ENCODE results near the gene NCMAP.

NCMAP gene

DNA sequence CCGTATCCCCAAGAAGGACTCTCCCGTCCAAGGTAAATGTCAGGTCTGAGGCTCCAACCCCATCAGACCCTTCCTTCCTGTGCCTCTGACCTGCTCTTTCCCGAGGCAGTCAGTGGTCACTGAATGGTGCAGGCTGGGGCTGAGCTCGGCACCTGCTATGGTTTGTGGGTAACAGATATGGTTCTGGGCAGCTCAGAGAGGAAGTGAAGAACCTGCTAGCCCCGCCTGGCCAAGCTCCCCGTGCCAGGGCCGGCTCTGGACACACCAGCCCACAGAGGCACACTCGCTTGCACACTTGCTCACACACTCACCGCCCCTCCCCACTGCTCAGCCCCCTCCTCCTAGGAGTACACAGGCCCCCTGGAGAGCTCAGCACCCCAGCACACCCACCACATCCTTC lies 16.4 kb downstream of the NCMAP start:
- FAIRE-seq (no peak), DNase-seq (ENCODE audit: insufficient read length, low spot score) (no peak)
- TF ChIP-seq POLR2A (IDR thresholded peaks at IDR 0.05; ENCODE audit: low read depth, low read length) = no peak

DNA sequence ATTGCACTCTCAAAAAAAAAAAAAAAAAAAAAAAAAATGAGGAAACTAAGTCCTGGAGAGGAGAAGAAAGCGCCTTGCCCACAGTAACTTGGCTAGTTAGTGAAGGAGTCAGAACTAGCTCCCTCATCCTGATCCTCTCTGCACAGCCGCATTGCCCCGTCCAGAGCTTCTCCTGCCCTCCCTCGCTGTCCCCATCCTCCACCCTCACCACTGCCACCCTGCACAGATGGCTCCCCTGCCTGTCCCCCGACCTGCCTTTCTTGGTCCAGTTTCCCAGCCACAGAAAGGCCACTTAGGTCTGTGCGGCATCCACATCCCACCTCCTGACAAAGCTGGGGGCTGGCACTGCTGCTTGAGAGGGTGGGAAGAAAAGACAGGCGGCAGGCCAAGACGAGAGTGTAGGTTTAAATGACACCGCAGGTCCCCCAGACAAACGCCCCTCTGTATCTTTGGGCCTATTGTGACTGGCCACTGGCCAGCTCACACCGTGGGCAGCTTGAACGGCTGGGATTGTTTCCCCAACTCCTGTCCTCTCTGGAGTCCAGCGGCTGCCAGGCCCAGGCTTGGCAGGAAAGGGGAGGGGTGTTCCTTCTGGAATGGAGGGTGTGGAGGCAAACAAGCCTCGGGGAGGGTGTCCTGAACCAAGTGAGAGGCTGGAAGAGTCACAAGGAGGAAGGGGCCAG lies 20.2 kb downstream of the NCMAP start:
- no peak for DNase-seq (ENCODE audit: insufficient read length, low spot score)
- no peak for TF ChIP-seq POLR2A (IDR thresholded peaks at IDR 0.05; ENCODE audit: low read depth, low read length)
- FAIRE-seq = no peak

DNA sequence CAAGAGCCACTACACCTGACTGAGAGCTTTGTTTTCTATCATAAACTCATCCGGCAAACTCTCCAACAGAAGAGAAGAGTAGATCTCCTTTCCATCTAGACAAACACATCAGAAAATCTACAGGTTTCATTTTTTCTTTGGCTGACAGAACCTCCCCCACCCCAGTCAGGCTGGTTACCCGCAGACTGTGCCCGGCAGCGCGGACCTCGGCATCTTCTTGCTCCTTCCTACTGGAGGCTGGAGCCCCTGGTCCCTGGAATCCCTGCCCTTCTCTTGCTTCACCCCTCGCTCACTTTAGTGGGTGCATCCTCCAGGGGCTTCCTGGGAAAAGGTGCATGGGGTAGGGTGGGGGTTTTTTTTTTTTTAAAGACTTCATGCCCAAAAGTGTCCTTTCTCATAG lies 23.0 kb downstream of the NCMAP start:
- DNase-seq (ENCODE audit: insufficient read length, low spot score) (no peak), FAIRE-seq (no peak)
- TF ChIP-seq POLR2A (IDR thresholded peaks at IDR 0.05; ENCODE audit: low read depth, low read length) = no peak

DNA sequence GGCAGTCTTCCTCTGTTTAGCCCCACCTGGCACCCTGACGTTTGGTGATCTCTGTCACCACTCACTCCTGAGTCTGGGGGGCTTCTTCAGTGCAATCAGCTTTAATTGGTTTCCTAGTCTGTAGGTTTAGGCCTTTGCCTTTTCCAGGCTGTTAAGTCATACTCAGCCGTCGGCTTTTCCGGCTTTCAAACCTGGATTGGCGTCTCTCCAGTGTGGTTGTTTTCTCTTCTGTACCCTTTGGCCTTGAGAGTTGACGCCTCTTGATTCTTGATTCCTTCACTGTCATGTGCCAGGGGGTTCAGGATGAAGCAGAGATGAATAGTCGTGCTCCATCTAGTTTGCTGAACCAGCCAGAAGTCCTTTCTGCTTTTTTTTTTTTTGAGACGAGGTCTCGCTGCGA lies 24.9 kb downstream of the NCMAP start:
- FAIRE-seq = no peak
- DNase-seq (ENCODE audit: insufficient read length, low spot score) = no peak
- no peak for TF ChIP-seq POLR2A (IDR thresholded peaks at IDR 0.05; ENCODE audit: low read depth, low read length)

DNA sequence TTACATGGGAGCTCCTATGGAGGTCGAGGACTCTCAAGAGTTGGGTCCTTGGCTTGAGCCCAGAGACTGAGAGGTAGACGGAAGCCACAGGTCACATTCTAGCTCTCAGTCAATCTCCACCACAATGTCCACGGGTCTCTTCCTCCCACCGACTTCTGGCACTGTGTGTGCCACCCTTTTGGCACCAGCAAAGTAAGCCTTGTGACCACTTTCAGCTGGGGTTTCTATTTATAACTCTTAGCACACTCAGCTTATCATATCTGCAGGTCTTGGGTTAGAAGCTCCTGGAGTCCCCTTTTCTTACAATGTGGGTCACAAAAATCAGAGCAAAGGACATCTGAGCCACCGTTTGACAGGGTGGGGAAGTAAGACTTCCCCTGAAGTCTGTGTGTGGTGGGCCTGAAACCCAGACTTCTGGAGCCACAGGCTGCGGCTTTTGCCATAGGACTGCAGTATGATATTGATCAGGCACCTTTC lies 28.3 kb downstream of the NCMAP start:
- DNase-seq (ENCODE audit: insufficient read length, low spot score) = no peak
- FAIRE-seq = no peak
- no peak for TF ChIP-seq POLR2A (IDR thresholded peaks at IDR 0.05; ENCODE audit: low read depth, low read length)

DNA sequence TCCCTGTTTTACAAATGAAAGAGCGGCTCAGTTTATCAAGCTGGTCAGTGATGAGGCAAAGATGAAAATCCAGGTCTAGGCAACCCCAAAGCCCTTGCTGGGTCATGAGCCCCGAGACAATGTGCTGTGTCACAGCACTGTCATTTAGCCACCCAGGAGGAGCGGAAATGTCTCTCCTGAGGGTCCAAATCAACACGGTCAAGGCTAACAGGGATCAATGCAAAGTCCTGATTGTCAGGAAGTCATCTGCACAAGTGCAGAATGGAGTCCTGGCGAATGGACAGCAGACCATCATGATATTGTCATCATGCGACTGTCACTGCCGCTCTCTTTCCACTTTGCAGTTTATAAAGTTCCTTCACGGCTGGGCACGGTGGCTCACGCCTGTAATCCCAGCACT lies 30.2 kb downstream of the NCMAP start:
- DNase-seq (ENCODE audit: insufficient read length, low spot score) (no peak), FAIRE-seq (no peak)
- no peak for TF ChIP-seq POLR2A (IDR thresholded peaks at IDR 0.05; ENCODE audit: low read depth, low read length)

DNA sequence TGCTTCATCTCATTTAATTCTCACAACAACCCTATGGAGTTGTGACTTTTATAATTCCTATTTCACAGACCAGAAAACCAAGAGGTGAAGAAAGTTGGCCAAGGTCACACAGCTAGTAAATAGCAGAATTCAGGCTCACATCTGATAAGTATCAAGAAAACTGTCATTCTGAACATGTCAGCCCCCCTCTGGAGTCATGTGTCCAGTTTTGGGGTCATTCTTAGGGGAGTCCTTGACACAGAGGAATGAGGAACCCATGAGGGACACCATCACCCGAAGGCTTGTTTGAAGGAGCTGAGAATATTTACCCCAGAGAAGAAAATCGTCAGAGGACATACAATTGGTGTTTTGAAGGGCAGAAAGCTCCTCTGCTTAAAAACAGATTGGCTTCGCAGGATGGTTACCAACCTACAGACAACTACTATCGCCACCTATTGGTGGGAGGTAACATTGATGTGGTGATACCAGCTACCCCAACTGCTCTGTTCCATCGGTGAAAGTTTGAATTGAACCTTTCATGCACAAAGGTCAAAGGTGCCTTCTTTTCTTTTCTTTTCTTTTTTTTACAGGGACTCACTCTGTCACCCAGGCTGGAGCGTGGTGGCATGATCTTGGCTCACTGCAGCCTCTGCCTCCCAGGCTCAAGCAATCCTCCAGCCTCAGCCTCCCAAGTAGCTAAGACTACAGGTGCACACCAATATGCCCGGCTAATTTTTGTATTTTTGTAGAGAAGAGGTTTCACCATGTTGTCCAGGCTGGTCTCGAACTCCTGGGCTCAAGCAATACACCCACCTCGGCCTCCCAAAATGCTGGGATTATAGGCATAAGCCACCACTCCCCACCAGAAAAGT lies 31.3 kb downstream of the NCMAP start:
- peak; percentile 64 for FAIRE-seq
- no peak for TF ChIP-seq POLR2A (IDR thresholded peaks at IDR 0.05; ENCODE audit: low read depth, low read length)
- peak; percentile 38 for DNase-seq (ENCODE audit: insufficient read length, low spot score)

DNA sequence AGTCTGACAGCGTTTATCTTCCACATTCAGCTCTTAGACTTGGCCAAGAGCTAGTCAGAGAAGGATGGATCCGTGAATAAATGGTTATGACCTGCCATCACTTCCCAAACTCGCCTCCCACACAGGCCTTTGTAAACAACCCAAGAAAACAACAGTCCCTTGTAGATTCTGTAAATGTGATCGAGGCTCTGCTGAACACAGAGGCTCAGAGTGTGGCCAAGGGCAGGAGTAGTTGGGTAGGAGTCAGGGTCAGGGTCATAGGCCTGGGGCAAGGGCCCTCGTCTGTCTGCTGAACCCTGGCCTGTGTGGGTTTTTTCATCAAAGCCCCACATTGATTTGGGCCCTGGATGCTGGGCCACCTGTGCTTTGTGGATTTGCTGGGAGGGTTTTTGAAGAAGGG lies 32.7 kb downstream of the NCMAP start:
- no peak for FAIRE-seq
- TF ChIP-seq POLR2A (IDR thresholded peaks at IDR 0.05; ENCODE audit: low read depth, low read length) = no peak
- DNase-seq (ENCODE audit: insufficient read length, low spot score) = no peak

DNA sequence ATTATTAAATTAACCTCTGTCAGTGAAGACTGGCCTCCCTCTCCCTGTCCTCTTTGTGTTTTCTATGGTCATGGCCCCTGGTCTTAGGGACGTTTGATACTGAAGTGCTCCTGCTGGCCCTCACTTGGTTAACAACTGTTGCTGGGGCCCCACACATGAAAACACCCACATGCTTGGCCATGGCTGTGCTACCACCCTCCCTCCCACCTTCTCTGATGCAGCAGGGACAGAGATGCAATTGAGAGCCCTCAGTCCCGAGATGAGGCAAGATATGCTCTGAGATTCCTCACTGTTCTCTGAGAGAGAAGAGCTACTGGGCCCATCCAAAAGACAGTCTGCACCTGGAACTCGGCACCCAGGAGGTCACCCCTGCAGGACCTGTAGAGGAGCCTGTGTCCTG lies 33.3 kb downstream of the NCMAP start:
- TF ChIP-seq POLR2A (IDR thresholded peaks at IDR 0.05; ENCODE audit: low read depth, low read length) = no peak
- FAIRE-seq = no peak
- DNase-seq (ENCODE audit: insufficient read length, low spot score) = no peak

DNA sequence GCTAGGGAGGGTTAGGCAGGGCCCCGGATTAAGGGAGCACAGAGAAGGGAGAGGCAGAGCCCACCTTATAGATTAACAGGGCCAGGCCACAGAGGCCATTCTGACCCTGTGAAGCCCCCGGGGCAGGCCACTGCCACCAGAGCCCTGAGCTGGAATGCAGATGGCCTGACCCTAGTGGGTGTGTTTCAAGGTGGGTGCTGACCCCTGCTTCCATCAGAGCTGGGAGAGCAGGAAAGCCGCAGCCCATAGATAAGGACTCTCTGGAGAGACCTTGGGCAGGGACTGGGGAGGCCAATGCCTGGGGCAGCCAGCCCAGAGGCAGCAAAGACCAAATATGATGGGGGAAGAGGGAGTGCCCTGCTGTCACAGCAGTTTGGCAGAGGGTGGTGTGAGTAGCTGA lies 35.9 kb downstream of the NCMAP start:
- no peak for TF ChIP-seq POLR2A (IDR thresholded peaks at IDR 0.05; ENCODE audit: low read depth, low read length)
- FAIRE-seq (no peak), DNase-seq (ENCODE audit: insufficient read length, low spot score) (no peak)

DNA sequence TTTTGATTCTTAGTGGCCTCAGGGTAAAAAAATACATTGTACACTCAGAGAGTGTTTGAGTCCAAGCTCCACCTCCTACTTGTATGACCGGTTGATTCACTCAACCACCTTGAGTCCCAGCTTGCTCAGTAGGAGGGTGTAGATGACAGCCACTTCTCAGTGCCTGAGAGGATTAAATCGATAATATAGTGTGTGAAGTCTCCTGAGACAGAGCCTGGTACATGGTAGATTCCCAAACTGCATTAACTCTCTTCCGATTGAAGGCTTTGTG lies 38.4 kb downstream of the NCMAP start:
- no peak for FAIRE-seq
- DNase-seq (ENCODE audit: insufficient read length, low spot score) = no peak
- TF ChIP-seq POLR2A (IDR thresholded peaks at IDR 0.05; ENCODE audit: low read depth, low read length) = no peak

DNA sequence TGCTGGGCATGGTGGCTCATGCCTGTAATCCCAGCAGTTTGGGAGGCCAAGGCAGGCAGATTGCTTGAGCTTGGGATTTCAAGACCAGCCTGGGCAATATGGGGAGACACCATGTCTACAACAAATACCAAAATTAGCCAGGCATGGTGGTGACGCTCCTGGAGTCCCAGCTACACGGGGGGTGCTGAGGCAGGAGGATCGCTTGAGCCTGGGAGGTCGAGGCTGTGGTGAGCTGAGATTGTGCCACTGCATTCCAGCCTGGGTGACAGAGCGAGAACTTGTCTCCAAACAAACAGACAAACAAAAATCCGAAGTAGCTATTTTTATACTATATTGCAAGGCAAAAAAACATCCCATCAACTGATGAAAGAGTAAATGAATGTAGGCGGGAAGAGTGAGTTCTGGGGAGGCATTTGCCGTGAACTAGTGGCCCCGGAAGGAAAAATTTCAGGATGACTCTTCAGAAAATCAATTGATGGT lies 40.6 kb downstream of the NCMAP start:
- DNase-seq (ENCODE audit: insufficient read length, low spot score) (no peak), FAIRE-seq (no peak)
- no peak for TF ChIP-seq POLR2A (IDR thresholded peaks at IDR 0.05; ENCODE audit: low read depth, low read length)

DNA sequence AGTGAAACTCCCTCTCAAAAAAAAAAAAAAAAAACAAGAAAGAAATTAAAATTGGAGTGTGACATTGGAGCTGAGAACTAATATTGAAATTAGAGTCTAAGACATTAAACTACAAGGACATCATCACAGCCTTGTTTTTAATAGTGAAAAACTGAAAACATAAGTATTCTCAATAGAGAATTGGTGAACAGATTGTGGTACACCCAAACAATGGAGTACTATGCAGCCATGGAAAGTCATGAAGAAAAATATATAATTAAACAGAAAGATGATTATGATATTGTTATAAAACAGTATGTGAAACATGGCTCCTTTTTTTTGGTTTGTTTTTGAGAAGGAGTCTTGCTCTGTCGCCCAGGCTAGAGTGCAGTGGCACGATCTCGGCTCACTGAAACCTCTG lies 43.4 kb downstream of the NCMAP start:
- FAIRE-seq = no peak
- no peak for TF ChIP-seq POLR2A (IDR thresholded peaks at IDR 0.05; ENCODE audit: low read depth, low read length)
- no peak for DNase-seq (ENCODE audit: insufficient read length, low spot score)

DNA sequence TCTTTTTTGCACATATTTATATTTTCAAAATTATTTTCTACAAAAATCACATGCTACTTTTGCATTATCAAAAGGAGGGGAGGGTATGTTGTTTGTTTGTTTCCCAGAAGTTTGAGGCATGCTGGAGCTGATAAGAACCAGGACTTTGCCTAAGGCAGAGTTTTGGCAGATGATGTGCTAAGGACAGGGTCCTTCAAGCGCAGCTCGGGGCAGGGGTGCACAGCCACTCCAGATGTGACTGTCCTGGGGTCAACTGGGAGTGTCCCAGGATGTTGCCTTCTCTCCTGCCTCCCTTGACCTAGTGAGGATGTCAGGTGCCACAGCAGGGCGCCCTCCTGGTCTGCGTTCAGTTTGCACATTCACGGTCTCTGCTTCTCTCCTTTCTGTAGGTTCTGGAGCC lies 44.7 kb downstream of the NCMAP start:
- FAIRE-seq = no peak
- TF ChIP-seq POLR2A (IDR thresholded peaks at IDR 0.05; ENCODE audit: low read depth, low read length) = no peak

More for the DNA sequence above, 44.7 kb downstream of the NCMAP start:
- DNase-seq (ENCODE audit: insufficient read length, low spot score) = no peak
